ENCODE measurements around the gene FOXK1.

- no peak for TF ChIP-seq SPI1 (IDR thresholded peaks at IDR 0.05; ENCODE audit: borderline replicate concordance, low read depth)
- TF ChIP-seq, protein P1, sequence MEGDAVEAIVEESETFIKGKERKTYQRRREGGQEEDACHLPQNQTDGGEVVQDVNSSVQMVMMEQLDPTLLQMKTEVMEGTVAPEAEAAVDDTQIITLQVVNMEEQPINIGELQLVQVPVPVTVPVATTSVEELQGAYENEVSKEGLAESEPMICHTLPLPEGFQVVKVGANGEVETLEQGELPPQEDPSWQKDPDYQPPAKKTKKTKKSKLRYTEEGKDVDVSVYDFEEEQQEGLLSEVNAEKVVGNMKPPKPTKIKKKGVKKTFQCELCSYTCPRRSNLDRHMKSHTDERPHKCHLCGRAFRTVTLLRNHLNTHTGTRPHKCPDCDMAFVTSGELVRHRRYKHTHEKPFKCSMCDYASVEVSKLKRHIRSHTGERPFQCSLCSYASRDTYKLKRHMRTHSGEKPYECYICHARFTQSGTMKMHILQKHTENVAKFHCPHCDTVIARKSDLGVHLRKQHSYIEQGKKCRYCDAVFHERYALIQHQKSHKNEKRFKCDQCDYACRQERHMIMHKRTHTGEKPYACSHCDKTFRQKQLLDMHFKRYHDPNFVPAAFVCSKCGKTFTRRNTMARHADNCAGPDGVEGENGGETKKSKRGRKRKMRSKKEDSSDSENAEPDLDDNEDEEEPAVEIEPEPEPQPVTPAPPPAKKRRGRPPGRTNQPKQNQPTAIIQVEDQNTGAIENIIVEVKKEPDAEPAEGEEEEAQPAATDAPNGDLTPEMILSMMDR (IDR thresholded peaks at IDR 0.05; ENCODE audit: insufficient read depth, low read length) = no peak
- no peak for TF ChIP-seq GABPA (IDR thresholded peaks at IDR 0.05; ENCODE audit: low read depth)
Measured at GRCh38 chr7:4742051-4742573, 60.0 kb downstream of the FOXK1 start.
